Activated CD4-positive, alpha-beta memory T cell treated with anti-CD3 and anti-CD28 coated beads for 36 hours (primary cell): ENCODE results near the gene GRHL1. TPM values are rescaled to one million over a fixed set of nuclear protein-coding genes. Genes with fewer than 3 reads are reported as not detected.

ENCODE experiments used
- CTCF ChIA-PET: fragments of 350-600 bp; sonication (Branson Sonifier 250); formaldehyde crosslinking; loops from one replicate; lab custom pipeline; 2021; ENCODE audit warnings: antibody characterized with exemption, inconsistent platforms; lab: Charles Lee
- POLR2A ChIA-PET: fragments of 350-600 bp; sonication (Branson Sonifier 250); formaldehyde crosslinking; loops from one replicate; lab custom pipeline; 2021; ENCODE audit warnings: antibody characterized with exemption; lab: Charles Lee
- DNase-seq: peaks from one replicate; pipeline ENCODE4 v3.0.0-alpha.2; 2020
- H3K27ac Mint-ChIP-seq: one replicate; pipeline ENCODE4 v1.8.0; 2021; ENCODE audit warnings: mixed read lengths
- H3K27me3 Mint-ChIP-seq: one replicate; pipeline ENCODE4 v1.8.0; 2021; ENCODE audit warnings: mixed read lengths
- H3K36me3 Mint-ChIP-seq: one replicate; pipeline ENCODE4 v1.8.0; 2021; ENCODE audit warnings: mixed read lengths
- H3K4me1 Mint-ChIP-seq: one replicate; pipeline ENCODE4 v1.8.0; 2021; ENCODE audit warnings: low read depth, mixed read lengths
- H3K4me3 Mint-ChIP-seq: one replicate; pipeline ENCODE4 v1.8.0; 2021; ENCODE audit warnings: mild to moderate bottlenecking, mixed read lengths
- H3K9me3 Mint-ChIP-seq: one replicate; pipeline ENCODE4 v1.8.0; 2021; ENCODE audit warnings: mixed read lengths
- intact Hi-C: fragments of 100-400 bp; cut with micrococcal nuclease; formaldehyde crosslinking; loops from one replicate; pipeline ENCODE4 v1.15.1; 2023
- total RNA-seq, 2 experiments: library from RNA; stranded (reverse); gene quantifications; one replicate each; pipeline ENCODE4 v1.2.3, GENCODE V29; 2021

GRHL1 gene
- total RNA-seq, 2 experiments from 2014 or later = 1.00 to 1.1 TPM

DNA sequence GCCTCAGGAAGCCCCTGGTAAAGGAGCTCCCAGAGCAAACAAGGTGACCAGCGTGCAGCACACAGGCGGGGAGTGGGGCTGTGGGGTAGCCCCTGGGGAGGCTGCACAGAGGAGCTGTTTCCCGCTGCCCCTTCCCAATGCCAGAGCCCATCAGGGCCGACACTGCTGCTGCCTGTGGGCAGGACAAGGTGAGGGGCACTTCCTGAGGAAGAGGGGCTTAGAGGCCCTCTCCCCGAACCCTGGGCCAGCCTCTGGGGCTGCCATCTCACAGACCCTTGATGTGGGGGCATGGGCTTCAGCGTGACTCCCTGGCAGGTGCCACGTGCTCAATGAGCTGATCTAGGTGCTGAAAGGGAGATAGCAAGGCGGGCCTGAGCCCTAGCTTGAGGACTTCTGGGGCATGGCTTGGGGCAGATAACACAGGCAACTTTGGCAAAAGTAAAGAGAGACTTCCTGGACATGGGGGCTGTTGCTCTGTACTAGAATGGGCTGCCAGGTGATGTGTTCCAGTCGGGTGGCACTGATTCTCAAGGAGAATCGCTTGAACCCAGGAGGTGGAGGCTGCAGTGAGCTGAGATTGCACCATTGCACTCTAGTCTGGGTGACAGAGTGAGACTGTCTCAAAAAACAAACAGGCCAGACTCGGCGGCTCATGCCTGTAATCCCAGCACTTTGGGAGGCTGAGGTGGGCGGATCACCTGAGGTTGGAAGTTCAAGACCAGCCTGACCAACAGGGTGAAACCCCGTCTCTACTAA, 81.9 kb downstream of the GRHL1 start:
- Mint-ChIP-seq H3K9me3 (no peaks in the 10 kb centered on the region), H3K4me1 (peaks cover 35% of the 10 kb centered on the region), H3K27me3 (no peaks in the 10 kb centered on the region), H3K27ac (no peak overlapping the region), H3K4me3 (no peak overlapping the region), H3K36me3 (no peaks in the 10 kb centered on the region)
- no peak for DNase-seq
- ChIA-PET CTCF (interaction anchor here (7.1 kb wide), 1 partner anchor 49 kb away, joined by 44 read pairs; no protein-coding TSS in a partner anchor), POLR2A (no interaction called here)
- intact Hi-C loops = no loop called here

DNA sequence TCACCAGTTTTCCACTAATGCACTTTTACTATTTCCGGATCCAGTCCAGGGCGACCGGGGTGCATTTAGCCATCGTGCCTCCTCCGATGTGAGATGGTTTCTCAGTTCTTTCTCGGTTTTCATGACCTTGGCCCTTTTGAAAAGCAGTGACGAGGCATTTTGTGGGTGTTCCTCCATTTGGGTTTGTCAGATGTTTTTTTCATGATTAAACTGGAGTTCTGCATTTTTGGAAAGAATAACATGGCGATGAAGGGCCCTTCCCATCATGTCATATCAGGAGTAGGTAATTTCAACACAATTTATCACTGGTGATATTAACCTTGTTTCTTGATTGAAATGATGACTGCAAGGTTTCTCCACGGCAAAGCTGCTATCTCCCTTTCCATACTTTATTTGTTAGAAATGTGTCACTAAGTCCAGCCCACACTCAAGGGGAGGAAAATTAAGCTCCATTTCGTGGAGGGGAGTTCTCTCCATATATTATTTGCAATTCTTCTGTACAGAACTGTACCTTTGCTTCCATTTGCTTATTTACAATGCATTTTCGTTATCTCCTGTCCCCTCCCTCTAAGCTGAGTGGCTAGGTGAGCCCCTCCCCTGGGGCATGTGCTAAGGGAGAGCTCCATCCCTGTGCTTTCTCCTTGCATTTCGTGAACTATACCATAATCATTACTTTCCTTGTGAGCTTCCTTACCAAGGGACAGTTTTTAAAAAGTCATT, 83.0 kb downstream of the GRHL1 start:
- CTCF ChIA-PET = interaction anchor here (4.5 to 7.1 kb wide), 2 partner anchors 14 to 51 kb away, joined by 29 to 44 read pairs; no protein-coding TSS in a partner anchor
- H3K9me3 Mint-ChIP-seq = no peaks in the 10 kb centered on the region
- peaks cover 26% of the 10 kb centered on the region for H3K4me1 Mint-ChIP-seq
- DNase-seq = no peak
- intact Hi-C loops = no loop called here
- POLR2A ChIA-PET = interaction anchor here (0.6 to 1.2 kb wide), 2 partner anchors 10 to 230 kb away, joined by 4 read pairs; no protein-coding TSS in a partner anchor
- H3K4me3 Mint-ChIP-seq = no peak overlapping the region
- no peaks in the 10 kb centered on the region for H3K36me3 Mint-ChIP-seq
- no peak overlapping the region for H3K27ac Mint-ChIP-seq
- no peaks in the 10 kb centered on the region for H3K27me3 Mint-ChIP-seq

DNA sequence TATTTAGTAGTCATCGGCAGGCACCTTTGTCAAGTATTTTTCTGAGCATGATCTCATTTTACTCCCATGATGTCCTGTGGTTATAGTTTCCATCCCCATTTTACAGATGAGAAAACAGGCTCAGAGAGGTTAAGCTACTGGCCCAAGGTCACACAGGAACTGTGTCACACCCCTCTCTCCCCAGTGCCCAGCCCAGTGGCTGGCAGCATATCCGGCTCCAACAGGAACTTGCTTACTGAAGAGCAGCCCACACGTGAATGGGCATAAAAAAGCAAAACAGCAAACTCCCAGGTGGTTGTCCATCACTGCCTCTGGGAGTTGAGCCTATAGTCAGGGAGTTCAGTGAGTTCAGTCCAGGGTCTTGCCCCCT, 83.5 kb downstream of the GRHL1 start:
- ChIA-PET CTCF (interaction anchor here (4.5 to 7.1 kb wide), 2 partner anchors 13 to 51 kb away, joined by 29 to 44 read pairs; no protein-coding TSS in a partner anchor), POLR2A (interaction anchor here (0.6 to 1.2 kb wide), 2 partner anchors 9 to 231 kb away, joined by 4 read pairs; no protein-coding TSS in a partner anchor)
- H3K27ac Mint-ChIP-seq = no peak overlapping the region
- H3K4me1 Mint-ChIP-seq = peaks cover 21% of the 10 kb centered on the region
- H3K4me3 Mint-ChIP-seq = no peak overlapping the region
- peak; percentile 34 for DNase-seq
- H3K36me3 Mint-ChIP-seq = no peaks in the 10 kb centered on the region
- H3K27me3 Mint-ChIP-seq = no peaks in the 10 kb centered on the region
- H3K9me3 Mint-ChIP-seq = no peaks in the 10 kb centered on the region
- intact Hi-C loops = no loop called here

DNA sequence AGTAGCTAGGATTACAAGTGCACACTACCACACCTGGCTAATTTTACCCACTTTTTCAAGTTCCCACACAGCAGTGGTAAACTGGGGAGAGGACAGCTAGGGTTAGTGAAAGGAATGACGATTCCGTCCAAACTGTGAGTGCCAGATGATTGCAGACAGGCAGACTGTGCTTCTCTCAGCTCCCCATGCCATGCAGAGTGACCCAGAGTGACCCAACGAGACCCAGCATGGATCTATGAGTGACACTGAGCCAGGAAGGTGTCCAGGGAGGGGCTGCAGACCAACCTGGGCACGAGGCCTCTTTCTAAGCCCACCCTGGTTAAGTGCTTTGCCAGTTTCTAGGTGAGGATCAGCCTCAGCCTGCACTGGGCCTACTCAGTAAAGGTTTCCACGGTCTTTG, 84.1 kb downstream of the GRHL1 start:
- peak overlapping the region; percentile 50 for H3K27ac Mint-ChIP-seq
- no peak for DNase-seq
- POLR2A ChIA-PET = no interaction called here
- H3K36me3 Mint-ChIP-seq = no peaks in the 10 kb centered on the region
- no peak overlapping the region for H3K4me3 Mint-ChIP-seq
- intact Hi-C loops = no loop called here
- CTCF ChIA-PET = interaction anchor here (1.2 to 7.1 kb wide), 4 partner anchors 12 to 222 kb away, joined by 3 to 44 read pairs (median 16); no protein-coding TSS in a partner anchor
- peaks cover 19% of the 10 kb centered on the region for H3K4me1 Mint-ChIP-seq
- H3K27me3 Mint-ChIP-seq = no peaks in the 10 kb centered on the region
- no peaks in the 10 kb centered on the region for H3K9me3 Mint-ChIP-seq

DNA sequence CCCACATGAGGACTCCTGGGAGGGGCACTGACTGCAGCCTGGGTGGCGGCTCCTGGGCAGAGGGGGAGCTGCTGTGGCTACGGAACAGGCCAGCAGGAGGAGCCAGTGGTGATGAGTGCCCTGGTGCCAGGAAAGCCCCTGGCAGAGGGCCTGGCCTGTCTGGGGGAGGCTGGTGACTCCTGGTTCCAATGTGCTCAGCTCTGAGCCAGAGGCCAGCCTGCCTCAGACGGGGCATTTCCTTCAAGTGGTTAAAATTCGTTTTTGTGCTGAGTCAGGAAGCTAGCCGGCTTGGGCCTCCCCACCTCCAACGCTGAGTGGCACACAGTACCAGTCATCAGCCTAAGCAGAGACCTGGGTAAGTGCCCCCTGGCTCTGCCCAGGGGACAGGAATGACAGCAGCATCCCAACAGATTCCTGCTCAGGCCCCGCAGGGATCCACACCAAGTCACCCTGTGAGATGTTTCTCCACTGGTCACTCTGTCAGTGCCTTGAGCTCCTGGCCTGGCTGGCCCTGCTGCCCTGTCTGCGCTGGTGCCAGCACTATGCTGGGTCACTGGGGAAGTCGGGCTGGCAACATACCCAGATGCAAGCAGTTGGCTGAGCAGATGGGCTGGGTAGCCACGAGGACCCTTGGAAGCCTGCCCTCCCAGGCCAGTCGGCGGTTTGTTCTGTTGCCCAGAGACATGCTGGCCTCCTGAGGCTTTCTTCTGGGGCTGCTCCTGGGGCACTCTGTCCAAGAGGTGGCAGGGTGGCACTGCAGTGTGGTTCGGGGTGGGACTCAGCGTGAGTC, 84.8 kb downstream of the GRHL1 start:
- Mint-ChIP-seq H3K4me3 (no peak overlapping the region), H3K4me1 (peaks cover 19% of the 10 kb centered on the region), H3K9me3 (no peaks in the 10 kb centered on the region), H3K36me3 (no peaks in the 10 kb centered on the region), H3K27ac (peak overlapping the region; percentile 50), H3K27me3 (no peaks in the 10 kb centered on the region)
- intact Hi-C loops = no loop called here
- ChIA-PET CTCF (interaction anchor here (0.6 to 7.1 kb wide), 5 partner anchors 12 to 223 kb away, joined by 3 to 44 read pairs (median 3); no protein-coding TSS in a partner anchor), POLR2A (no interaction called here)
- peak; percentile 77 for DNase-seq

DNA sequence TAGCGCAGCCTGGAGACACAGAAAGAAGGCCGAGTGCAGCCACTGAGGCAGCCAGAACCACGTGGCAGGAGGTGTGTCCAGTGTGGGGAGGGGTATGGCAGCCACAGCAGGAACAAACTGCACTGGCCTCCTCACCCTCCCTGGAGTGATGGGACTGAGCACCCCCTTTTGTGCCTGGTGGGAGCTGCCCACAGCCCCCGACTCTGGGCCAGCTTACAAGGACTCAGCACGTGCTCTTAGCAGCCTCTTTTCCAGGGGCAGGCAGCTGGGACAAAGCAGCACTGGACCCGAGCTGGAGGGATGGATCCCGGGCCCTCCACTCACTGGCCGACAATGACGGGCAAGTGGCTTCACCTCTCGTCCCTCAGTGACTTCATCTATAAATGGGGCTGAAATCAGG, 86.6 kb downstream of the GRHL1 start:
- ChIA-PET POLR2A (no interaction called here), CTCF (interaction anchor here (1.5 to 7.1 kb wide), 3 partner anchors 10 to 225 kb away, joined by 3 to 44 read pairs (median 29); no protein-coding TSS in a partner anchor)
- H3K9me3 Mint-ChIP-seq = no peaks in the 10 kb centered on the region
- peaks cover 2% of the 10 kb centered on the region for H3K36me3 Mint-ChIP-seq
- no peak overlapping the region for H3K4me3 Mint-ChIP-seq
- peaks cover 26% of the 10 kb centered on the region for H3K4me1 Mint-ChIP-seq
- intact Hi-C loops = no loop called here
- H3K27me3 Mint-ChIP-seq = peaks cover 3% of the 10 kb centered on the region
- no peak overlapping the region for H3K27ac Mint-ChIP-seq
- DNase-seq = no peak

DNA sequence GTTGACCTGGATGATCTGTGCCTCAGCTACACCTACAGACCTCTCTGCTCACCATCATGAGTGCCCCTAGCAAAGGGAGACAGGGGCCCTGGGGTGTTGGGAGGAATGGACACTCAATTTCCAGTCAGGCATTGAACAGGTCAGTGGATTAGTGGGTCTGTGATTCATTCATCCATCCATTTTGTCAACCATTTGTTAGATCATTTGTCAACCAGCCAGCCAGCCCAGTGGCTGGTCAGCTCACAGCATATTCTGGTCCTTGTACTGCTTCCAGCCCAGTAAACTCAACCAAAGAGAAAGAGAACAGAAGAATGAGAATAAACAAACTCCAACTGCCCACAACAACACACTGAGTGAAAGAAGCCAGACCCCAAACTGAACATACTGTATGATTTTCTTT, 87.2 kb downstream of the GRHL1 start:
- CTCF ChIA-PET = interaction anchor here (1.5 to 7.1 kb wide), 3 partner anchors 9 to 225 kb away, joined by 3 to 44 read pairs (median 29); no protein-coding TSS in a partner anchor
- H3K9me3 Mint-ChIP-seq = no peaks in the 10 kb centered on the region
- no peak for DNase-seq
- peaks cover 2% of the 10 kb centered on the region for H3K36me3 Mint-ChIP-seq
- H3K4me3 Mint-ChIP-seq = no peak overlapping the region
- H3K4me1 Mint-ChIP-seq = peaks cover 26% of the 10 kb centered on the region
- peaks cover 3% of the 10 kb centered on the region for H3K27me3 Mint-ChIP-seq
- intact Hi-C loops = no loop called here
- POLR2A ChIA-PET = no interaction called here
- H3K27ac Mint-ChIP-seq = no peak overlapping the region

DNA sequence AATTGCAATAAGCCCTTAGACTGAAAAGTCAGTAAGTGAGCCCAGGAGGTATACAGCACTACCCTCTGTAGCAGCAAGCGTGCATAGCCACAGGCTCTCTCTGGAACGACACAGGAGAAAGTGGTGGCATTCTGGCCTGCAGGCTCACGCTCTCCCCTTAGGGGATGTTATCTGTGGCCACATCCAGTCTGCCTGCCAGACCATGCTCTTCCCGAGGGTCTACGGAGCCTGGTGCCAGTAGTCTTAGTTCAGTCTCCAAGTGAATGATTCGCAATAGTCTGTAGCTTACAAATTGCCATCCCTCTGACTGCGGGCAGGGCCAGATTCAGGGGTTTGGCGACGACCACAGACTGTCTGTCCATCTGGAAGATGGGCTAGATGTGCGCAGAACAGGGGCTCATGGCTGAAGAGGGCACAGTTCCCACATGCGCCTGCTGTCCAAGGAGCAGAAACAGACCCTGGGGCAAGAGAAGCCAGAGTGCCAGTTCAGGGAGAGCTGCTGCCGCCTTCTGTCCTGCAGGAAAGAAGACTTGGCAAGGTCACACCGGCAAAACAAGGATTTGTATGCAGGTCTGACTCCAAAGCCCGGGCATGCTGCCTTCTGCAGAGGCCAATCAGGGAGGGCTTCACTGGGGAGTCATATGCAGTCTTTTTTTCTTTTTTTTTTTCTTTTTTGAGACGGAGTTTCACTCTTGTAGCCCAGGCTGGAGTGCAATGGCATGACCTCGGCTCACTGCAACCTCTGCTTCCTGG, 88.3 kb downstream of the GRHL1 start:
- peaks cover 2% of the 10 kb centered on the region for H3K36me3 Mint-ChIP-seq
- H3K9me3 Mint-ChIP-seq = no peaks in the 10 kb centered on the region
- no peak for DNase-seq
- peaks cover 3% of the 10 kb centered on the region for H3K27me3 Mint-ChIP-seq
- ChIA-PET CTCF (interaction anchor here (1.5 to 7.1 kb wide), 2 partner anchors 56 to 226 kb away, joined by 3 to 44 read pairs; no protein-coding TSS in a partner anchor), POLR2A (no interaction called here)
- peaks cover 31% of the 10 kb centered on the region for H3K4me1 Mint-ChIP-seq
- H3K27ac Mint-ChIP-seq = no peak overlapping the region
- no peak overlapping the region for H3K4me3 Mint-ChIP-seq
- intact Hi-C loops = loop anchor here (5.0 to 10.0 kb wide), 3 partner anchors 198 to 615 kb away; partner anchors contain the start of genes CPSF3, ITGB1BP1, TAF1B and YWHAQ

DNA sequence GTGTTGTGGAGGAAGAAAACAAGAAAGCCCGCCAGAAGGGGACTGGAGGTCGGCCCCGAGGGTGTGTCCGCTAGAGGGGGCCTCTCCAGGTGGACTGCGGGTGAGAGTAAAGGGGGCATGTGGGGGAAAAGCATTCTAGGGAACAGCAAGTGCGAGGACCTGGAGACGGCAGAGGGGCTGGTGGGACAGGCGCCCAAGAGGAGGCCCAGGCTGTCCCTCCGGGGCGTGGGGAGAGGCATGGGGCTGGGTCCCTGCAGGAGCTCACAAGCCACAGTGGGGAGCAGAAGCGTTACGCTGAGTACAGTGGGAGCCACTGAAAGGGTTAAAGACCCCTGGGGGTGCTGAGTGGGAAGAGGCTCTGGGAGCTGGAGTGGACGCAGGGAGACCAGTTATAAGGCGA, 90.2 kb downstream of the GRHL1 start:
- peaks cover 22% of the 10 kb centered on the region for H3K4me1 Mint-ChIP-seq
- no peak overlapping the region for H3K4me3 Mint-ChIP-seq
- H3K9me3 Mint-ChIP-seq = no peaks in the 10 kb centered on the region
- POLR2A ChIA-PET = interaction anchor here (1.1 kb wide), 1 partner anchor 198 kb away, joined by 4 read pairs; the partner anchor contains the start of gene TAF1B
- H3K27ac Mint-ChIP-seq = no peak overlapping the region
- peaks cover 3% of the 10 kb centered on the region for H3K27me3 Mint-ChIP-seq
- CTCF ChIA-PET = interaction anchor here (0.9 to 12.7 kb wide), 2 partner anchors 228 to 406 kb away, joined by 3 to 149 read pairs; no protein-coding TSS in a partner anchor
- intact Hi-C loops = loop anchor here (5.0 to 10.0 kb wide), 3 partner anchors 199 to 617 kb away; partner anchors contain the start of genes CPSF3, ITGB1BP1, TAF1B and YWHAQ
- no peak for DNase-seq
- H3K36me3 Mint-ChIP-seq = peaks cover 6% of the 10 kb centered on the region

DNA sequence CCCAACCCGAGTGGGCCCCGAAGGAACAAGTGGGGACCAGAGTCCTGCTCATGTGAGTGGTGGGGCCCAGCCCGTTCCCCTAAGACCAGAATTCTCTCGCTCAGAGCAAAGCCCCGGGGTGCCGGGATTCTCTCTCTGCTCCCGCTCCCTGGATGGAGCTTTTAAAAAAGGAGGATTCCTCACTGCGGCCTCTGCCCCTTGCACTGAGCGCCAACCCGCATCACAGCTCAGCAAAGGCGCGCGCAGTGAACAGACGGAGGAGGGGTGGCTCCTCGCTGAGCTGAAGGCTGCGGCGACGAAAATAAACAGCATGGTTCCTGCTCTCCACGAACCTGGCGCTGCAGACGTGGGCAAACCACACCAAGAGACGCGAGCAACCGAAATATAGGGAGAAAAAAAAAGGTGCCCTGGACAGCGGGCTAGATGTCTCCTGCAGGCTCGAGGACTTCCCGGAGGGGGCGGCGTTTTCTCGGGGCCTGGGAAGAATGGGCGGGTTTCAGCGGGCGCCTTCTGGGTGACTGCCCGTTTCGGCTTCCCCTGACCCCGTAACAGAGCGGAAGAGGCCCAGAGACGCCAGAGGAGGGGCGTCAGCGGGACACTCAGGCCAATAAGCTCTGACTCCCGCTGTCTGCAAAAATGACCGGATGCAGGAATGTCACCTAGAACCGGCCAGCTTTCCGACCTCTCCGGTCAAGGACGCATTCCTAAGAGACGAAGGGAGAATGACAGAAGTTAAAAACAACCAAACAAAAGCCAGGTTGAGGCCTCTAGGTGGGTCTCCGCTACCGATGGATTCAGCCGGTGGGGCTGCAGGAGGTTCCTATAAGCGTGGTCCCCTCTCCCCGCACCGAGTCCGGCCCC, 91.0 kb downstream of the GRHL1 start:
- DNase-seq = peak; percentile 34
- intact Hi-C loops = loop anchor here (5.0 to 10.0 kb wide), 3 partner anchors 200 to 618 kb away; partner anchors contain the start of genes CPSF3, ITGB1BP1, TAF1B and YWHAQ
- CTCF ChIA-PET = interaction anchor here (0.9 to 12.7 kb wide), 4 partner anchors 54 to 407 kb away, joined by 3 to 149 read pairs (median 4); no protein-coding TSS in a partner anchor
- H3K4me3 Mint-ChIP-seq = peak overlapping the region; percentile 69
- H3K27me3 Mint-ChIP-seq = peaks cover 3% of the 10 kb centered on the region
- H3K9me3 Mint-ChIP-seq = no peaks in the 10 kb centered on the region
- H3K4me1 Mint-ChIP-seq = peaks cover 22% of the 10 kb centered on the region
- POLR2A ChIA-PET = interaction anchor here (1.1 to 1.4 kb wide), 3 partner anchors 13 to 199 kb away, joined by 3 to 4 read pairs (median 4); partner anchors contain the start of gene TAF1B
- peaks cover 6% of the 10 kb centered on the region for H3K36me3 Mint-ChIP-seq
- H3K27ac Mint-ChIP-seq = peak overlapping the region; percentile 57
